GM21381 (cell line): Measurements from ENCODE around the gene SULT1B1.
"Not testable (repeated sequence)": the region's sequence is repeated elsewhere in the genome, so short reads cannot be mapped to it uniquely, and the experiment has no call there.

ENCODE experiments used
- ATAC-seq: cut with Tn5 transposase; IDR thresholded peaks from one replicate; pipeline ENCODE4 v1.9.1; 2021; ENCODE audit warnings: mild to moderate bottlenecking, moderate library complexity; ENCODE audit not compliant: unreplicated experiment

The SULT1B1 gene

DNA sequence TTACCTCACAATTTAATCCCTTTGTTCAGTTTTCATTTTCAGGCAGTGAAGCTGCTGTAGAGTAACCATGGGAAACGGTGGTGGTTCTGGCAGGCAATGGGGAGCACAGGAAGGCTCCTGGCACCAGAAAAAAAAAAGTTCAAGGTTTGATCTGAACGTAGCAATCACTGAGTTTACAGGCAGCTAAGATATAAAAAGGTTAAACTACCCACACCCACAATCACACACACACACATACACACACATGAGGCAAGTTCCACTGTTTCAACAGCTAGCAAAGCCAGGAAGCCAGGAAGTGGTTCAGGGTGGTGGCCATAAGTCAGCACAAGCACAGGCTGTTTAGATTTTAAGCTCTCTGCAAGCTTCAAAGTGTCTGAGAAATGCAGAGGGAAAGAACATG lies at the start of gene SULT1B1:
Gene SULT1B1 (minus strand): TSS at position 166 of the 400 bp plus-strand sequence. CDS start 5,403 bp downstream, outside the sequence.
- ATAC-seq: no peak

DNA sequence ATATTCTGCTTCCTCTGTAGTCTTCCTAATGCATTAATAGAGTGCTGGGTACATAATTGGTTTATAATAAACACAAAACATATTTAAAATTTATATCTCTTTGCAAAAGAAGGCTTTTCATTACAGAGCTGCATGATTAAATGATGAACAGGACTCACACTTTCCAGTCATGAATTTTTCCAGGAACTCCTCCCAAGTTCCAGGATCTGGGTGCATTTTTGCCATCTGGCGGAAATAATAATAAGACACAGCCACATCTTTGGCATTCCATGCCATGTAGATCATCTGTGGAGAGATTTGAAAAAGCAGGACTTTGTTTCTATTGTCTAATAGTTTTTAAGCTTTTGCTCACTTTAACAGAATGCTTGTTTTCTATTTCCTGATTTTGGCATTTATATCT lies 40.2 kb upstream of the SULT1B1 start:
- ATAC-seq: no peak

DNA sequence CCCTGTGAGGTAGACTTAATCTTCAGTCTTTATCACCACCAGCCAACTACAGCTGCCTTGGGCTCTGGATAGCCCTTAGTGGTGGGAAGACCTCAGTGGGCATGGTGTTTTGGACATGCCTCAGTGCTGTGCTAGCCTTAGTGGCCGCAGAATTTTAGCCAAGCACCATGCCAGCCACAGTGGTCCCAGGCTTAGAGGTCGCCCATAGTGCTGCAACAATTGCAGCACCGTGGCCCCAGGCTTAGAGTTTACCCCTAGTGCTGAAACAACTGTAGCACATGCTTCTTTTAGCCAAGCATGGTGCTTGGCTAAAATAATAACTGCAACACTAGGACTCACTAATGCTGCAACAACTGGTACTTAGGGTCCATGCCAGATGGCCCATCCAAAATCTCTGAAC lies 38.9 kb upstream of the SULT1B1 start:
- no peak for ATAC-seq

DNA sequence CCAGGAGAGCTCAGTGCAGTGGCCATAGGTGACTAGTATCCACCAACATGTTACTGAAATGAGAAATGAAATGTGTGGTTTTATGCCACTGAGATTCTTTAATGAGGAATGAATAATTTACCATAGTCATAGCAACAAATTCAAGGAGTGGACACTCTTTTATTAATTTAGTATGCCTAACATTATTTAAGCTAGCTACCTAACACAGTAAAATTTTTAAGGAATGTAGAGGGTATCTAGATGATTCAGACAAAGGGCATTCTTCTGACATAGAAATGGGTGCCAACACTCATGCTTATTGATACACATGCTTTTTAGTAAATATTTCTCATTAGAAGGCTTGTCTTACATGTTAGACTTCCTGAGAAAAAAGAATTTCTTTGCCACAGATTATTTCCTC lies 33.3 kb upstream of the SULT1B1 start:
- no peak for ATAC-seq

DNA sequence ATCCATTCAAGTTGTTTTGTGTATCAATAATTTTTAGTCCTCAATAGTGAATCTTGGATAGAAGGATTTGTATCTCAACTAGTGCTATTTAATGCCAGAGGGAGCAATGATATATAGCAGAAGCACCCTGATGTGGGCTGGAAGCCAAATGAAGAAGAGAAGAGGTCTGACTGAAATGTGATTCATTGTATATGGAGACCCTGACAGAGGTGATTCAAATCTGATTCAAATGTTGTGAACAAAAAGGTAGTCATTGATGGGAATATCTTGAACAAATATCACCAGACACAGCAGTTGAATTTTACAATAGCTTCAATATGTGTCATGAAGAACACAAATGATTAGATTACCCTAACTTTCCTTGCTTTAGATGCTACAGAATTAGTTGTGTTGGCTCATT lies 27.5 kb upstream of the SULT1B1 start:
- no peak for ATAC-seq

DNA sequence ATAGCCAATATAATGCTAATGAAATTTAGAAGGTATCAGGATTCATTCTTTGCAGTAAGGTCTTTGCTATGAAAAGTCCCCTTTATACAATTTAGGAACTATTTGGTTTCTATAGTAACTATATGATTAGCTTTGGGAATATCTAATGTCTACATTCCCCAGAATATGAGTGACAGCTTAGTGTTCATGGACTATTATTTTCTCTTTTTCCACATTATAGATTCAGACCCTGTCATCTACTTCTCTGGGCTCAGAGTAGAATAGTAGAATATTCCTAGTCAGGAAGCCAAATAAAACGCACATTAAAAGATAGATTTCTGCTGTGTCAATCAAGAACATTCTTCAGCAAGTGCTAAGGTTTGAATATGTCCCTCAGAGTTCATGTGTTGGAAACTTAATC lies 26.1 kb upstream of the SULT1B1 start:
- no peak for ATAC-seq

DNA sequence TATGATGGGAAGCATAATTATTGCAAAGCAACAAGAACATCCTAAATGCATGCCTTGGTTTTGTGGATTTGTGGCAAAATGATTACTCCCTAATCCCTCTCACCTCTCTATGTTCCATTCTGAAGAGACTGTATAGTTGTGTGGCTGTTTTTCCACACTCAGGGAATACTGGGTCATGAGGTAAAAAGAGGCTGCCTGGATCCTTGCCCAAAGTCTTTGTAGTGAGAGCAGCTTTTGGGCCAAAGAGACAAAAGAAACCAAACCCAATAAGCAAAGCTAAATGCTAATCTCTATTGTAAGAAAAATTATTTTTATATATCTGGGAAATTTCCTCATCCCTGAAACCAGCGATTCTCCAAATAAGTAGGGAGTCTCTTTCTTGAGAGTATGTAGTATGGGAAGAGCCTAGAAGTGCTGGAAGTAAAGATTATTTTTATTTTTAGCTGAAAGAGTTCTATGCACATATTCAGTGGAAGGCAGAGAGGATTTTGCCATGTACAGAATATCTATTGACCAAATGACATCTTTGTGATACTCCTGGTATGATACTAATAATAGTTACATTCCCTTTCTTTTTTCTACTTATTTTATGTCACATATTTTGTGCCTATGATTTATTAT lies 24.9 kb upstream of the SULT1B1 start:
- ATAC-seq: no peak

DNA sequence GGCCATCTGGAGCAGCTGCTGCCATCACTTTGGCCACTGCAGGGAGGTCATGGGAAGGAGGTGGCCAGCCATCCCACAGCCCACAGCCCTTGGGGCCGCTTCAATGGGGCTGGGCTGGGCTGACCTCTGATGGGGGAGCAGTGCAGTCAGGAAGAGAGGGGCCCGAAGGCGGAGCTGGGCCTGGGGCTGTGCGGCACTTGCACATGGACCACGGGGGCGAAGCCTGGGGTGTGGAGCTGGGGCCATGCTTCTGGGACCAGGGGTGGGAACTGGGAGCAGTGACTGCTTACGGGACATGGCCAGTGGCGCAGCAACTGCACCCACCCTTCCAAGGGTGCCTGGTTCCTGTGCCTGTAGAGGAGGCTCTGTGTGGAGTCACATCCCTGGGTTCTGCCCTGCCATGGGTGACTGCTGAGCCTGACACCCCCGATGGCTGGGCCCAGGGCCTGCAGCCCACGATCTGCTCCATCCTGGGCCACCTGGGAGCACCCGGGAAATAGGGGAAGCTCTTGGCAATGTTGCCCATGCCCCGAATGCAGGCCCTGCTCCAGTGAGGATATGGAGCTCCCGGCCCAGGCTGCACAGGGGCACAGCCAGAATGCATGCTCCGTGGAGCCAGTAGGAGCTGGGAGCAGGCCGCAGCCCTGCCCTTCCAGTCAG lies 22.4 kb upstream of the SULT1B1 start:
- no peak for ATAC-seq

DNA sequence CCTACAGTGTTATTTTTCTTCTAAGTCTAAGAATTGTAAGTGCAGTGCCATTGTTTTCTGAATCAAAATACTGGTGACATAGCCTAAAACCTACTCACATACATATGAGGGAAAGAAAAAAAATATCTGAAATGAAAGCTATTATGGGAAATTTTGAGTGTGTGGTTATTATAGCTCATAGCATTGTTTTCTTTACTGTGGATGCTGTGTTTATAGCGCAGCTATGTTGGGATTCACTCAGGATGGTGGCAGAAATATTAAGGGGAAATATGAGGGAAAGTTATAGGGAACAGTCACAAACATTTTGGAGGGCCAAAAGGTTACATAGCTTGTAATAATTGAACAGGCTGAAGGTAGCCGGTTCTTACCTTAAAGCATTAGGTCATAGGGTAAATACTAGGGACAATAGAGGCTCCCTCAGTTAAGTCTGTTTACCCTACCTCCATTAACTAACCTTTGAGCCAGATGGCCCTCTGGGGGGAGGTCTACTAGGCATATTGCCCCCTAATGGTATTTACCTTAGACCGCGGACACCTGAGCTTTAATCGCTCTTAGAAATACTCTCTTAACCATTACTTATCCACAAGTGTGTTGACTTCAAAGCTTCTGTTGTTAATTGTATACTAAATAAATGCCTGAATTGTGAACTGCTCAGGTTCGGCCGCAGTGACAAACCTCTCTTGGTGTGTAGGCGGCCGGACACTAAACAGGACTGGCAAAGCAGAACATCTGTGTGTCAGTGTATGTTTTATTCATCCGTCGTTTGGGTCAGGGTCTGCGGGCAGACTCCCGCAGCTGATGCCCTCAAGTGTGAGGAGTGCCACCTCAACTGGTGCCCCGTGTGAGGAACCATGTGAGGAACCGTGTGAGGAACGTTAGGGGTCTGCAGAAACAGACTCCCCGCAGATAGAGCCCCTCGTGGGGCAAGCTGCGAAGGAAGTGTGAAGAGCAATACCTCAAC lies 21.3 kb upstream of the SULT1B1 start:
- ATAC-seq: no peak

DNA sequence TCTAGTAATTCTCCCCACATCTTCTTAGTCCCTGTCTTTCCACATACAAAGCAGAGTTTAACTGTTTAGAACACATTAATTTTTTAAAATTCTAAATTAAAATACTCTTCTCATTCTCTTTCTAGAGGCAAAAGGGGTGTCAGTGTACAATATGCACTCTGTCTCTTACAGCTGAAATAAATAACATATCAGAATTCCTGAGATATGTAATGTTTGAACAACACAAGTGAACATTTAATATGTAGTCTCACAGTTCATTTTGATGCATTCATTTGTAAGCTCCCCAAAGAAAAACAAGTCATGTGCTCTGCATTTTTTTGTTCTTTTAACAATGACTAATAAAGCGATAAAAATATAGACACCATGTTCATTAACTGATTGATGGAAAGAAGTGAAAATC lies 19.7 kb upstream of the SULT1B1 start:
- no peak for ATAC-seq

DNA sequence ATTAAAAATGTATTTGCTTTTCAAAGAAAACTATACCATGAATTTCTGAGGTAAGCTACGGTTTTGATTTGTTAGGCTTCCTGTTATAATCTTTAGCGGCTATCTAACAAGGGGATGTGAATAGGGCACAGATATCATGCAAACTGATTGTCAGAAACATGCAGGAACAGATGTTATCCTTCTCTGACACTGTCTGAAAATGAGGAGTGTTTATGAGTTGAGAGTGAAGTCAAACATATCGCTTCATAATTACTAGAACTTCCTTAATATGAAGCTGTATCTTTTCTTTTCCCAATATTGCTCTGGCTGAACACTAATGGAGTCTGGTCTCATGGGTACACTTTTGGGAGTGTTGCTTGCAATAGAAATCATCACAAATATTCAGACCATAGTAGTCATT lies 16.3 kb upstream of the SULT1B1 start:
- ATAC-seq: no peak

DNA sequence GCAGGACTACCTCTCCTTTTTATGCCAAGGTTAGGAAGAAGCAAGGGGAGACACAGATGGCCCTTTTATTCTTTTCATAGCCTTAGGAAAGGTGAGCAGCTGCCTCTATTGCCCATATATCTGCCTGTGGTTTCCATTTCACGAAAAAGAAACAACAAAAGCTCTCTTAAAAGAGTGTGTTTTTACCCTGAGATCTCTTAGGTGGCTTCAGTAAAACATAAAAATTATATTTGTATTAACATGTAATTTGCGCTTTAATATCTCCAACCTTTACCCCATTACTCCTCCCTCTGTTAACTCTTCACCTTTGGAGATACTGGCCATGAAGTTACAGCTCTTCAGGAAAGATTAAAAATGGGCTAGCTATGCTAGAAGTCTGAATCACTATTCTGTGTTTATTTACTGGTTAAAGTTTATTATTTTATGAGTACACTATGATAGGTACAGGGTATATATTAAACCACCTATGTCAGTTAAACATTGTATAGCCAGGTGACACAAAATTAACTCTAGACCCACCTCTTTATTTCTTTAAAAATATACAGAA lies 15.0 kb upstream of the SULT1B1 start:
- ATAC-seq: no peak

DNA sequence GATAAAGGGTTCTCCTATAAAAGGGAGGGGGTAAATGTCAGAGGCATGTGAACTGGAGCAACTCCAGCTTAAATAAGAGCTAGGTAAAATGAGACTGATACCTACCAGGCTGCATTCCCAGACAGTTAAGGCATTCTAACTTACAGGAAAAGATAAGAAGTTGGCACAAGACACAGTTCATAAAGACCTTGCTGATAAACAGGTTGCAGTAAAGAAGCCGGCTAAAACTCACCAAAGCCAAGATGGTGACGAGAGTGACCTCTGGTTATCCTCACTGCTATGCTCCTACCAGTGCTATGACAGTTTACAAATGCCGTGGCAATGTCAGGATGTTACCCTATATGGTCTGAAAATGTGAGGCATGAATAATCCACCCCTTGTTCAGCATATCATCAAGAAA lies 13.1 kb upstream of the SULT1B1 start:
- no peak for ATAC-seq

DNA sequence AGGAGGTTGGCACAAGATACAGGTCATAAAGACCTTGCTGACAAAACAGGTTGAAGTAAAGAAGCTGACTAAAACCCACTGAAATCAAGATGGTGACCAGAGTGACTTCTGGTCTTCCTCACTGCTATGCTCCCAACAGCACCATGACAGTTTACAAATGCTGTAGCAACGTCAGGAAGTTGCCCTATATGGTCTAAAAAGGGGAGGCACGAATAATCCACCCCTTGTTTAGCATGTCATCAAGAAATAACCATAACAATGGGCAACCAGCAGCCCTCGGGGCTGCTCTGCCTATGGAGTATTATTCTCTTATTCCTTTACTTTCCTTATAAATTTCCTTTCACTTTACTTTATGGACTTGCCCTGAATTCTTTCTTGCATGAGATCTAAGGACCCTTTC lies 8.1 kb upstream of the SULT1B1 start:
- ATAC-seq: not testable (repeated sequence)

DNA sequence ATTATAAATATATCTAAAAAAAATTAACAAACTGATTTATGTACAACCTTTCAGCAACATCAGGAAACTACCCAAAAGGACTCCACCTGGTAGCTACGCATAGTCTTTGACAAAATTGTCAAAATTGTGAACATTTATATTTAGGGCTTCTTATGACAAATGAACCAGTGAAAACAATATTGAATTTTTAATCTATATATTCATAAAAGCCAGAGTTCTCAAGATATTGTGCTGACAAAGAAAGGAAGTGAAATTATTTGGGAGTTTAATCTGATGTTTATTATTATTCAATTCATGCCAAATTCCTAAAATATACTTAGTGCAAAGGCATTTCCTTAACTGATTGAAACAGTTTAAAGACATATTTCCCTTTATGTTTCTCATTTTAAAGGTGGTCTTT lies 5.3 kb upstream of the SULT1B1 start:
- ATAC-seq: no peak

DNA sequence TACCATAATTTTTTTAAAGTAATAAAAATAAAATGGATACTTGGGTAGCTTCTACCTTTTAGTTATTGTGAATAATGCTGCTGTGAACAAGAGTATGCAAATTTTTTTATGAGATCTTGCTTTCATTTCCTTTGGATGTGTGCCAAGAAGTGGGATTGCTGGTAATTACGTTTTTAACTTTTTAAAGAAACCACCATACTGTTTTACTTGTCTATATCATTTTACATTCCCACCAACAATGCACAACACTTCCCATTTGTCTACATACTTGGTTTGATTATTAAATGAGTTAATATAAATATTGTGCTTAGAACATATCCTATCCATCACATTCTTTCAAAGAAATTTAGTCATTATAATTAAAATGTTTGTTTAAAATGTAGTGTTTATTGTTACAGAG lies 3.9 kb upstream of the SULT1B1 start:
- no peak for ATAC-seq

DNA sequence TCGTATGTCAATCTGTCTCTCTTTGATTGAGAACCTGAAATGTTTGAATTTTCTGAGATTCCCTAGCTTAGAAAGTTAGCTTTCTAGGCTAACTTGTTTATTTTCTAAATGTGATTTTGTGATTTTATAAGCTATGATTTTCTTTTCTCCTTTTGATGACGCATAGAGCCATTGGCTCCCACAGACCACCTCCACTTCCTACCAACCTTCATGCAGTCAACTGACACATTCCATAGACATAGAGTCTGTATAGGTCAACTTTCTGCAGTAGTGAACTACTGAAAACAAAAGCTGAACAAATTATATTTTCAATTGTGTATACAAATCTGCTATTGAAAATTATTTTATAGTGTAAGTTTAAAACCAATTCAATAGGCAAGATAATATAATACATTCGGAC lies 2.8 kb upstream of the SULT1B1 start:
- no peak for ATAC-seq

DNA sequence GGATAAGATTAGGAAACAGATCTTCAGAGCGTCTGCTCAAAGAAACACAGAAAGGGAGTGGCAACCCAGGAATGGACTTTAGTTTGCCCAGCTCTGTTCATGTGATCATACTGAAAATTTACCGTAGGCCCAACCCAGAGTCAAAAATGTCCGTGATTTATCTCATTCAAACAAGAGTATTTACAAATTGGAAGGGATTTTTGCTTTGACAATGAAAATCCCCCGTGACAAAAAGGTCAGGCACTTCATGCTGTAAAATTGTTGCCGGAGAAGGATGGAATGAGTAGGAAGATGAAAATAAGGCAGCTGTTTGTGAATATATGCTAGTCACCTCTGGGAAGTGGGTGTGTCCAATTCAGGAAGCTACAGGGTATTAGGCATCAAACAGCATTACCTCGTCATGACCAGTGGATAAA lies 1.2 kb downstream of the SULT1B1 start:
- ATAC-seq: no peak

DNA sequence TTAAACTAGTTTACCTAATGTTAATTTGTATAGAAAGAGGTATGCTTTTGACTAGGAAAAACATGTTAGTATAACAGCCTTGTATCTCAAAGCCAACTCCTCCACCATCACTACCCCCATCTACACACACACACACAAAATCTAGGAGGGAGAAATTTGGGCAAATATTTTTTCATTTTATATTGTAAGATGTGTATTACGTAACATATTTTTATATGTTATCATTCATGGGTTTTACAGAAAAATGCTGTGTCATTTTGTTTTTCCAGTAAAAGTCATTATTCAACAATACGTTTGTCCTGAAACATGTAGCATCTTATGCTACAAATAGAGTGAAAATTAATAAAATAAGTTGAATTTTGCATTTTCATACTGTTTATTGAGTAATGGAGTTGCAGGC lies 3.0 kb downstream of the SULT1B1 start:
- no peak for ATAC-seq

DNA sequence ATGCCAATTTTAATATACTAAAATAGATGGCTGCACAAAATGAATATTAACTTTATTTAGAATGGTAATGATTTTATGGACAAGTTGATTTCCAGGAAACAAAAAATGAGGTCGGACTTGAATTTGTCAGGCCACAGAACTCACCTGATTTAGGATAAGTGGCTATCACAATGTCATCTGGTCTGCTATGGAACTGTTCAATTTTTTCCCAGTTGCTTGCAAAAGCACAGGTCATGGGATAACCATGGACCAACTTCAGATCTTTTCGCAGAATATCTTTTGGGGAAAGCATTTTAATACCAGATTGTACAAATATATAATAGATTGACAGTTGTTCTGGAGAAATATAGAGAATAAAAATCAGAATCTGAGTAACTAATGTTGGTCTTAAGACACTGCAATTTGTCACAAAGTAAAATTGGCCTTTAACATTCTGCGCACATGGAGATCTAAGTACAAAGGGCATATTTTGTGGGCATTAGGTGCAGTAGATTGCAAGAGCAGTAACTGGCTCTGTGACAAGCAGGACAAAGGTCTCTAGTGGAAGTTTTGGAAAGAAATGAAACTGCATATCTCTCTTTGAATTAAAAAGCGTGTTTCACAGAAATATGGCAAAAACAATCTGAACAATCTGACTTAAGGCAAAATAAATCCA lies 5.4 kb downstream of the SULT1B1 start:
- ATAC-seq: no peak

DNA sequence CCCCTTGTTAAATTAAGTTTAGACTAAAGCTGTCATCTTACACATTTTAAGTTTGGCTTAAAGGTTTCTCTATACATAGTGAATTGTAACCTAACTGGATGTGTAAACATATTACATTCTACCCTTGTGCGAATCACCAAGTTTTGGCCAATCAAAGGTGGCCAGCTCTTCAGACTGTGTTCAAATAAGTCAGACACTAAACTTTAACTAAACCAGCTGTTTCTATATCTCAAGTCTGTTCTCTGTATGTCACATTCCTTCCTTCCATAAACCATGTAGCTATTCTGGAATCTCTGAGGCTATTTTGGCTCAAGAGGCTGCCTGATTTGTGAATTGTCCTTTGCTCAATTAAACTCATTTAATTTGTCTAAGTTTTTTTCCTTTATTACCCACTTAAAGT lies 6.7 kb downstream of the SULT1B1 start:
- ATAC-seq: no peak
